ENCODE results near the gene ABLIM2. TPM values are rescaled to one million over a fixed set of nuclear protein-coding genes. Genes with fewer than 3 reads are reported as not detected.
A peak's percentile ranks its signal among the peaks of the same experiment; 100 is the strongest.

The ABLIM2 gene
- total RNA-seq, 1 experiment from 2014 or later = 2.7 TPM

- no peaks in the 10 kb centered on the region for H3K4me1 ChIP-seq (ENCODE audit: insufficient read depth, low read length, poor library complexity, severe bottlenecking)
- CTCF ChIA-PET = no interaction called here
- no peaks in the 10 kb centered on the region for H3K9me3 ChIP-seq (ENCODE audit: low read depth, low read length, poor library complexity, severe bottlenecking)
- H3K36me3 ChIP-seq (ENCODE audit: insufficient read depth, low read length, poor library complexity, severe bottlenecking) = no peaks in the 10 kb centered on the region
- POLR2A ChIA-PET (ENCODE audit: low non-redundant PET) = interaction anchor here (0.6 kb wide), 1 partner anchor 44 kb away, joined by 17 read pairs; no protein-coding TSS in a partner anchor
- intact Hi-C loops (cut with micrococcal nuclease; ENCODE audit: unreplicated experiment) = no loop called here
- no peak for TF ChIP-seq EZH2 (IDR thresholded peaks at IDR 0.05; ENCODE audit: borderline replicate concordance, low read depth, low read length, poor library complexity, severe bottlenecking)
- TF ChIP-seq, protein P1, sequence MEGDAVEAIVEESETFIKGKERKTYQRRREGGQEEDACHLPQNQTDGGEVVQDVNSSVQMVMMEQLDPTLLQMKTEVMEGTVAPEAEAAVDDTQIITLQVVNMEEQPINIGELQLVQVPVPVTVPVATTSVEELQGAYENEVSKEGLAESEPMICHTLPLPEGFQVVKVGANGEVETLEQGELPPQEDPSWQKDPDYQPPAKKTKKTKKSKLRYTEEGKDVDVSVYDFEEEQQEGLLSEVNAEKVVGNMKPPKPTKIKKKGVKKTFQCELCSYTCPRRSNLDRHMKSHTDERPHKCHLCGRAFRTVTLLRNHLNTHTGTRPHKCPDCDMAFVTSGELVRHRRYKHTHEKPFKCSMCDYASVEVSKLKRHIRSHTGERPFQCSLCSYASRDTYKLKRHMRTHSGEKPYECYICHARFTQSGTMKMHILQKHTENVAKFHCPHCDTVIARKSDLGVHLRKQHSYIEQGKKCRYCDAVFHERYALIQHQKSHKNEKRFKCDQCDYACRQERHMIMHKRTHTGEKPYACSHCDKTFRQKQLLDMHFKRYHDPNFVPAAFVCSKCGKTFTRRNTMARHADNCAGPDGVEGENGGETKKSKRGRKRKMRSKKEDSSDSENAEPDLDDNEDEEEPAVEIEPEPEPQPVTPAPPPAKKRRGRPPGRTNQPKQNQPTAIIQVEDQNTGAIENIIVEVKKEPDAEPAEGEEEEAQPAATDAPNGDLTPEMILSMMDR (conservative IDR thresholded peaks at IDR 0.05; ENCODE audit: low read depth, low read length) = no peak
- peak; percentile 80 for DNase-seq (ENCODE audit: low spot score)
- H3K27me3 ChIP-seq (replicated peaks; ENCODE audit: insufficient read depth, low read depth, low read length, poor library complexity) = no peaks in the 10 kb centered on the region
- no TSS peak for BruUV-seq (replicated peaks)
- H3K27ac ChIP-seq (ENCODE audit: low read depth, low read length, poor library complexity, severe bottlenecking) = no peak overlapping the region
- H3K4me3 ChIP-seq (ENCODE audit: low read depth, low read length, poor library complexity, severe bottlenecking) = no peak overlapping the region
Measured at GRCh38 chr4:8117278-8117682, 41.3 kb downstream of the ABLIM2 start.

GRCh38 chr4:8115916-8116315 is 42.7 kb downstream of the ABLIM2 start:
- H3K9me3 ChIP-seq (ENCODE audit: low read depth, low read length, poor library complexity, severe bottlenecking) = no peaks in the 10 kb centered on the region
- DNase-seq (ENCODE audit: low spot score) = no peak
- no peak overlapping the region for H3K4me3 ChIP-seq (ENCODE audit: low read depth, low read length, poor library complexity, severe bottlenecking)
- no peak overlapping the region for H3K27ac ChIP-seq (ENCODE audit: low read depth, low read length, poor library complexity, severe bottlenecking)
- intact Hi-C loops (cut with micrococcal nuclease; ENCODE audit: unreplicated experiment) = no loop called here
- no peaks in the 10 kb centered on the region for H3K36me3 ChIP-seq (ENCODE audit: insufficient read depth, low read length, poor library complexity, severe bottlenecking)
- BruUV-seq (replicated peaks) = no TSS peak
- ChIA-PET CTCF (no interaction called here), POLR2A (ENCODE audit: low non-redundant PET) (no interaction called here)
- H3K27me3 ChIP-seq (replicated peaks; ENCODE audit: insufficient read depth, low read depth, low read length, poor library complexity) = no peaks in the 10 kb centered on the region
- TF ChIP-seq, protein P1 (conservative IDR thresholded peaks at IDR 0.05; ENCODE audit: low read depth, low read length) = no peak
- TF ChIP-seq EZH2 (IDR thresholded peaks at IDR 0.05; ENCODE audit: borderline replicate concordance, low read depth, low read length, poor library complexity, severe bottlenecking) = no peak
- no peaks in the 10 kb centered on the region for H3K4me1 ChIP-seq (ENCODE audit: insufficient read depth, low read length, poor library complexity, severe bottlenecking)

DNA sequence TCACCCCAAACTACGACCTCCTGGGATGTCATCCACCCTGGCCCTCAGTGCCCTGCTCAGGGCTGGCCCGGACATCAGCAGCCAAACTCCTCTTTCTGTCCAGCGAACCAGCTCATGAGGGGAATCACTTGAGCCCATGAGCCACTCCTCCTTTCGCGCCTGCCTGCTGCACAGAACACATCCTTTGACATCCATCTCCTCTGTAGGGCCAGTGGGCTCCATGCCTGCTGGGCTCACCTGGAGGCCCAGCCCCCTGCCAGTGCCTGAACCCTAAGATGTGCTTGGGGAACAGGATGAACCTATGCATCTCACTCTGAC is 43.5 kb downstream of the ABLIM2 start:
- Histone ChIP-seq H3K36me3 (ENCODE audit: insufficient read depth, low read length, poor library complexity, severe bottlenecking) (no peaks in the 10 kb centered on the region), H3K4me3 (ENCODE audit: low read depth, low read length, poor library complexity, severe bottlenecking) (no peak overlapping the region), H3K27me3 (replicated peaks; ENCODE audit: insufficient read depth, low read depth, low read length, poor library complexity) (no peaks in the 10 kb centered on the region), H3K4me1 (ENCODE audit: insufficient read depth, low read length, poor library complexity, severe bottlenecking) (no peaks in the 10 kb centered on the region), H3K27ac (ENCODE audit: low read depth, low read length, poor library complexity, severe bottlenecking) (no peak overlapping the region), H3K9me3 (ENCODE audit: low read depth, low read length, poor library complexity, severe bottlenecking) (no peaks in the 10 kb centered on the region)
- intact Hi-C loops (cut with micrococcal nuclease; ENCODE audit: unreplicated experiment) = no loop called here
- CTCF ChIA-PET = no interaction called here
- TF ChIP-seq EZH2 (IDR thresholded peaks at IDR 0.05; ENCODE audit: borderline replicate concordance, low read depth, low read length, poor library complexity, severe bottlenecking) = no peak
- no peak for DNase-seq (ENCODE audit: low spot score)
- no TSS peak for BruUV-seq (replicated peaks)
- POLR2A ChIA-PET (ENCODE audit: low non-redundant PET) = no interaction called here

DNA sequence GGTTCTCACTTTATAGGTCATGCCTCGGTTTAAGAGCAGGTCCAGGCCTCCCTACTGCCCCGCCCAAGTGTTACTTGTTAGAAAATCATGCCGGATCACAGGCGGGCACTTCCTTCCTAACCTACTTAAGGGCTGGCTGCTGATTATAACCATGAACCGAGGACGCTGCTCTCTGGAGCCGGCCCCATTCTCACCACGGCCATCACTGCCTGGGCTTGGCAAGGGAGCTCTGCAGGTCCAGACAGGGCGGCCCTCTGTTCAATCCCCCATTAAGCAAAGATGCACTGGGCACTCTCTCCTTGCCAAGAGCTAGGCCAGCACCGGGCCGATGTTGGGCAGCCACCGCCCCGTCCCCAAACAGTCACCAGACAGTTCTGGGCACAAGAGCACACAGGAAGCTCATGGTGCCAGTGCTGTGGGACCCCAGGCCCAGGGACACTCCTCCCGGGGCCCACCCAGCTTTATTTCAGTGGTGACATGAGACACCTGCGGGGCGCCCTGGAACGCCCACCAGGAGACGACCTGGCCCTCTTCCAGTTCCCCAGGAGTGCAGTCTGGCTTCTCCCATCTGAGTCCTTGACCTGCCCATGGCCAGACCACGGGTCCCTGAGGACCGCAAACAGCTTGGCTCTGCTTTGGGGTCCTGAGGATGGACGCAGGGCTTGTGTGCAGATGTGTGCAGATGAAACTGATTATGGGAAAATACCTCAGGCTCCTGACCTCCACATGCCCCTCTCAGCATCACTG is 44.0 kb downstream of the ABLIM2 start:
- POLR2A ChIA-PET (ENCODE audit: low non-redundant PET) = no interaction called here
- no peaks in the 10 kb centered on the region for H3K27me3 ChIP-seq (replicated peaks; ENCODE audit: insufficient read depth, low read depth, low read length, poor library complexity)
- no peak overlapping the region for H3K27ac ChIP-seq (ENCODE audit: low read depth, low read length, poor library complexity, severe bottlenecking)
- no peak for DNase-seq (ENCODE audit: low spot score)
- TF ChIP-seq, protein P1 (conservative IDR thresholded peaks at IDR 0.05; ENCODE audit: low read depth, low read length) = no peak
- TF ChIP-seq EZH2 (IDR thresholded peaks at IDR 0.05; ENCODE audit: borderline replicate concordance, low read depth, low read length, poor library complexity, severe bottlenecking) = no peak
- BruUV-seq (replicated peaks) = no TSS peak
- H3K9me3 ChIP-seq (ENCODE audit: low read depth, low read length, poor library complexity, severe bottlenecking) = no peaks in the 10 kb centered on the region
- no peak overlapping the region for H3K4me3 ChIP-seq (ENCODE audit: low read depth, low read length, poor library complexity, severe bottlenecking)
- H3K4me1 ChIP-seq (ENCODE audit: insufficient read depth, low read length, poor library complexity, severe bottlenecking) = no peaks in the 10 kb centered on the region
- H3K36me3 ChIP-seq (ENCODE audit: insufficient read depth, low read length, poor library complexity, severe bottlenecking) = no peaks in the 10 kb centered on the region
- intact Hi-C loops (cut with micrococcal nuclease; ENCODE audit: unreplicated experiment) = no loop called here
- CTCF ChIA-PET = no interaction called here
